NCI-H460 (cell line): ENCODE results near the gene ATG10. TPM values are rescaled to one million over a fixed set of nuclear protein-coding genes. Genes with fewer than 3 reads are reported as not detected.
A peak's percentile ranks its signal among the peaks of the same experiment; 100 is the strongest.
"Not testable (repeated sequence)": the region's sequence is repeated elsewhere in the genome, so short reads cannot be mapped to it uniquely, and the experiment has no call there.

Source experiments
- DNase-seq: peaks from one replicate; pipeline ENCODE4 v3.0.0-alpha.2; 2016; ENCODE audit warnings: low read depth; ENCODE audit errors: extremely low read depth
- total RNA-seq: library from RNA; depleted of rRNA; stranded (reverse); fragments of >200 nt; shearing (Covaris generic); gene quantifications from 2 replicates; pipeline ENCODE4 v1.2.3, GENCODE V29; 2014

ATG10 gene
- total RNA-seq, 1 experiment from 2014 or later, result 9.0 TPM

DNA sequence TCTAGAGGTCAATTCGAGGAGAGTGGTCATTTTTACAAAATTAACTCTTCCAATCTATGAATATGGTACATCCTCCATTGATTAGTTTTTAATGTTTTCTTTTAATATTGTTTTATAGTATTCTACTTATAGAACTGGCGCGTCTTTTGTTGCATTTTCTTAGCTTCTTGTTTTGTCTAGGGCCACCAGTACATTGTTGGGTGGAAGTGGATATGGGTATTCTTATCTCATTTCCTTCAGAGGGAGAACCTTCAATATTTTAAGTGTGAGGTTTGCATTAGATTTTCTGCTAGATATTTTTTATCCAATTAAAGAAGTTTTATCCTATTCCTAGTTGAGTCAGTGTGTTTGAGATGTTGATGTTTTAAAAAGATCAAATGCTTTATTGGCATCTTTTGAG lies 236.5 kb downstream of the ATG10 start:
- no peak for DNase-seq

DNA sequence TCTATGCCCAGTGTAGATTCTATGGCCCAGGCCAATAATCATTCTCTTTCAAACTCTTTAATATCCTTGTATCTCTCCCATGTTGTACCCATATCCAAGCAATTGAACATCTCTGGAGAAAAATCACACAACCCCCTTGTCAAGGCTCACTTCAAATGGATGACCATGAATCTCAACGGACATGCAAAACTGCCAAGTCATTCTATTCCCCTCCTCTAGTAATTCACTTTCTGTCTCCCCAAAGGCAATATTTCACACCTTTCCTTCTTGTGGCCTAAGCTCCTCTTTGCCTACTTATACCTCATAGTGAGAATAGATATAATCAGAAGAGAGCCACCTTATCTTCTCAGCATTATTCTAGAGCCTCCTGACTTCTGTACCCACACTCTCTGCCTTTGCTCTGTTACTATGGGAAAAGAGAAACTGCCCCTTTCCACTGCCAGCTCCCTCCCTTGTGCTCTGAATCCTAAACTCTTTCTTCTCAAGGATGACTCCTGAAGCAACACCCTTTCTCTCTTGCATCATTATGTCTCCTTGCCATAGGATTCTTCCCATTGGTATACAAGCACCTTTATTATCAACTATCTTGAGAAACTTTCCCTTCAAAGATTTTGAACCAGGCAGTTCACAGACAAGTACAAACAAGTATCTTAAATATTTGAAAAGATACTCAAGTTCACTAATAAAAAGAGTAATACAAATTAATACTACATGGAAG lies 240.2 kb downstream of the ATG10 start:
- no peak for DNase-seq

DNA sequence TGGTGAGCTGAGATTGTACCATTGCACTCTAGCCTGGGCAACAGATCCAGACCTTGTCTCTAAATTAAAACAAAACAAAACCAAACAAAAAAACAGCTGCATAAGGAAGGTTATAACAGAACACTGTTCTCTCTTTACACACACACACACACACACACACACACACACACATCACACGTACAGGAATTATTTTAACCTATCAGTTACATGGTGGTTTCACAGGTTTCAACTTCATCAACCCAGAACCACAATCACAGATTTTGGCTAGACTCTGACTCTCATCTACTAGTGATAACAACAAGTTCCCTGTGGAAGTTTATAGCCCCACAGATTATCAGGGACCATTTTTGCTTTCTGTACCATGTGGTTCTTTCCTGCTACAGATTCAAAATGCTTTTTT lies 246.1 kb downstream of the ATG10 start:
- DNase-seq, result no peak

DNA sequence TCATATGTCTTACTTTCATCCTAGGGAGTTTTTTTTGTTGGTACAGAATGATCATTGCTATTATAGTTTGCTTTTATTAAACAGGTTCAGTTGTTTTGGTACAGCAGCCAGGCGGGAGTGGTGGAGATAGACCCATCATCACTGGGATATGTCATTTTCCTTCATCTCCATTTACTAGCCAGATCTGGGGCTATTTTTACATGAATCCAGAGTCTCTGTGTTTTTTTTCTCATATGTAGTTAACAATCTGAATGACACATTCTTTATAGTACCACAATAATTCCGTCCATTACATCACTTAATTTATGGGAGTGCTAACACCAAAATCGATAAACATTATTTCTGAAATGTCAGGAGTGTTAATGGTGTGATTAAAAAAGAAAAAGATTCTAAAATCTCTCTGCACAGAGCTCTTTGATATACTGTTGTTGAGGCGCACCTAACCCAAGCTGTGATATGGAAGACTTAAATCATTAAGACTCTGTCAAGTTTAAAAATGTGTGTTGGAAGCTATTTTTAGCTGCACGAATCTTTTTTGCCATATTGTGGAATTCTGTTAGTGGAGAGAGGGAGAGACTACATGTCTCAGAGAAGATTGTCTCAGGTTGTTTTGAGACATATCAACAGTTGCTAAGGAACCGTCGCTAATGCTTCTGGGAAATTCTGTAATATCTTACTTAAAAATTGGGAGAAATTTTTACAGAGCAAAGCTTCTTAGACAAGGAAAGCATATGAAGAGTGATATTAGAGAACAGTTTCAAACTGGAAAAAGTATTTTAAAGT lies 246.7 kb downstream of the ATG10 start:
- DNase-seq, result no peak

DNA sequence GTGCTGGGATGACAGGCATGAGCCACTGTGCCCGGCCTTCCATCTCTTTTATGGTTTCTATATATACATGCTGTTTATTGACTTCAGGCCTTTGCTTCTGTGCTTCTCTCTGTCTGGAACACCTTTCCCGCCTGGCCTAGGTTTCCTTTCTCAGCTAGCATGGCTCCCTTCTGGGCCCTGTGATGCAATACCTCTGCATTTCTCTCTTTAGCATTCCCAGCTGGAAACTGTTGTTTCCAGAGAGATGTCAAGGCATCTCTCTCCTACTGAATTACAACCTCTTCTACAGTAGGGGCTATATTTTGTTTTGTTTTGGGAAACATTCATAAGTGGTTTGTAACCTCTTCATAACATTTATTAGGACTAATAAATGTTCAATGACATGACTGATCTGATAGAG lies 249.2 kb downstream of the ATG10 start:
- no peak for DNase-seq

DNA sequence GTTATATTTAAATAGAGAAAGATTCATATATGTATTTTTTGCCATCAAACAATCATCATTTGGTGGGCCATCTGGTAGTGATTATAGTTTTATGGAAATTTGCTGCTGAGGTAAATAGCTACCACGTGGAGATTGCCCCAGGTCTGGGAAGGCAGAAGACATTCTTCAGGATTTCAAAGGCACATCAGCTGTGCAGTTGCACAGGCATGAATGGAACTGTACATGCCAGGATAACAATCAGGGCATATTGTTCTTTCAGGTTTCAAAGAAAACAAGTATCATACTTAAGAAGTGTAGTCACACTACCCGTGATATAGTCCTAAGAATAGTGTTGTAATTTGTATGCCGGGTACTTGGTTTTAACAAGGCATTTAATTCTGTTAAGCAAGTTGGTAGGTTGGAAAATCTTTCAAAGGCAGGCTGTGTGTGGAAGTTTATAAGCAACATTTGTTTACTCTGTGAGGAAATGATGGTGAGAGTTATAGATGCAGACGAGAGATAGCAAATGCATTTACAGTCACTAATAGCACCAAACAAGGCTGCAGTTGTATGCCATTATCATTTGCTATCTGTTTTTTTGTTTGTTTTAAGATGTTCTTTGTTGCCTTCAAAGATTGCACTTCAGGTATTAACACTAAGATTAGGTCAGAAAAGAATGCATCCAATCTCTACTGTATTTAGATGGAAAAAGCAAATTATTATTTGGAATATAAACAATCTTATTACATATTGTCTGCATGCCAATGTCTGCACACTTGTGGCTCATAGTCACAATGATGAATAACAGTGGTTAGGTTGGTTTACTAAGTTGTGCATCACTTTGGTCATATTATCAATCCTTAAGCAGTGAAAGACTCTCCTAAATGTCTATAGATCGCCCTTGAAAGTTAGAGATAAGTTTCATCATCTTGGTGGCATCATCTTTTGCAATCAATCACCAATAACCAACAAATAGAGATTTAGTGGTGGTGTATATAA lies 251.1 kb downstream of the ATG10 start:
- DNase-seq, result no peak

DNA sequence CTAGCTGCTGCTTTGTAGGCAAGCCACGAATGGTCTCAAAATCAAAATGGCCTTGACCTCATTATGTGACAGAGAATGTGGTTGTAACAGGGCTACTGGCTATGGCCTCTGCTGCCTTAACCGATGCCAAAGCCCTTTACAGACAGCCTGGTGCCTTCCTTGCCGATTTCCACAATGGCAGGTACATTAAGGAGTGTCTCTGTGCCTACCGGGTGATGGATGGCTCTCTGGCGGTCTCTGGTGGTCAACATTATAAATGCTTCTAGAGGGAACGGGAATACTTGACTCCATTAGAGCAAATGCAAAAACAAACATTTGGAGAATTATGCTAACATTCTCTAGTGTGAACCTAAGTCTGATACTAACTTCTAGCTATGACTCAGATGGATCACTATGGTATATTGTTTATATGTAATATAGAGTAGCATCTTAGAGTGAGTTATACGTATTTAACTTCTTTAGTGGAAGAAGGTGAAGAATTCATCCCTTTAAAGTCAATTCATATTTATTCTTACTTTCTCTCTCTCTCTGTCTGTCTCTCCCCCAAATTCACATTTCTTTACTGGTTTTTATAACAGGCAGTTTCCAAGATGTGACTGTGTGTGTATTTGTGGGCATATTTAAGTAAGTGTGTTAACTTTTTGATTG lies 253.8 kb downstream of the ATG10 start:
- peak; percentile 65 for DNase-seq

DNA sequence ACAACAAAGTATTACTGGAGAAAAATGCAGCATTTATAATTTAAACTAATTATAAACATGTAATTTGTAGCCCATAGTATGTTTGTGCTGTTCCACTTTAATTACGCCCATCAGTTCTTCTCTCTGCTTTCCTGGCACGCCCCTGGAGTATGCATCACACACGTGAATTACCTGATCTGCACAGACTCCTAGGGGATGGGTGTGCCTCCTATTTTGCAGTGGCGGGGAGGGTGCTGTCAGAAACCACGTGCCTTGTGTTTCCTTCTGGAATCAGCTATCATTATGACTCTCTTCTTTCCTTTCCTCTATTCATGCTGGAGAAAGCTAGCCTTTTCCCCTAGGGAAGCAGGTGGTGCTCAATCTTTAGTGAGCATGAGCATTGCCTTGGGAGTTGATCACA lies 263.1 kb downstream of the ATG10 start:
- DNase-seq, result no peak

DNA sequence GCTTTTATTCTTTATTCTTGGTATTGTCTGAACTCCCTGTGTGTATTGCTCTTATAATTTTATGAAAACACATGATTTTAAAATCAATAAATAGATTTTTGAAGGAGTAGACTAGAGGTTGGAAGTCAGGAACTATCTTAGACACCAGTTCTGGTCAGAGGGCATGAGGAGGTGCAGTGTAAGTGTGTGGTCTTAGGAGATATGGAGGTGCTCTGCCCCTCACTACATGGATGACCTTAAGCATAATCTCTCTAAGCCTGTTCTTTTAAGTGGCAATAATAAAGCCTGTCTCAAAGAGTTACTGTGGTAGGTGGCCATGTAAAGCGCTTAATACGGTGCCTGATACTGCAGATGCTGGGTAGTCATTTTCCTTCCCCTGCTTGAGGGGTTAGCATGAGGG lies 272.3 kb downstream of the ATG10 start:
- no peak for DNase-seq

DNA sequence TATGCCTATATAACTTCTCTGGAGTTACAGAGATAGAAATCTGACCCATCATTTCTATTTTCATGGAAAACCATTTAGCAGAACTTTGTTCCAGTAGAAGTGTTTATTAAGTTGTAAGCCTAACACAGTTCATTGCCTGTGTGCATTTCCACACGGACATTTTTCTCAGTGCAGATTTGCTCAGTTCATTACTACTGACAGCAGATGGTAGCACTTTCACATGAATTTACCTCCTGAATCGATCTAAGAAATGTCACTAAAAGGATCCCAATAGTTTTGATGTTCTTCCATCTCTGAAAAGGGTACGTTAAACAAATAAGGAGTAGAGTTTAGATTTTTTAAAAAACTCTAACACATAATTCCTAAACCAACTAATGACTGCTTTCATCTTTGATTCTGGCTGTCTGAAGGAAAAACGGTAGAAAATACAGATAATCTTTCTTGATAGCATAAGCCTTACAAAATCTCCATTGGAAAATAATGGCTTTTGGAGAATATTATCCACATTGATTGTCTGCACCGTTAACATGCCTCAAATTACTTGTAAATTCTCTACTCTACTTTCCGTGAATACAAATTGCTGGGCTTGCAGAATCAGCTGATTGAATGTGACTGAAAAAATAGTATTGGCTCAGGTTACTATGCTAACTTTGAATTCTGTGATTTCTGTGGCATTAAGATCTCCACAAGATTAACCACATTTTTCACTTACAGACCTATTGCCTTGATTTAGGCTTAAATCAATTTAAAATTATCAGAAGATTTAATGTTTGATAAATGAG lies 273.2 kb downstream of the ATG10 start:
- no peak for DNase-seq

DNA sequence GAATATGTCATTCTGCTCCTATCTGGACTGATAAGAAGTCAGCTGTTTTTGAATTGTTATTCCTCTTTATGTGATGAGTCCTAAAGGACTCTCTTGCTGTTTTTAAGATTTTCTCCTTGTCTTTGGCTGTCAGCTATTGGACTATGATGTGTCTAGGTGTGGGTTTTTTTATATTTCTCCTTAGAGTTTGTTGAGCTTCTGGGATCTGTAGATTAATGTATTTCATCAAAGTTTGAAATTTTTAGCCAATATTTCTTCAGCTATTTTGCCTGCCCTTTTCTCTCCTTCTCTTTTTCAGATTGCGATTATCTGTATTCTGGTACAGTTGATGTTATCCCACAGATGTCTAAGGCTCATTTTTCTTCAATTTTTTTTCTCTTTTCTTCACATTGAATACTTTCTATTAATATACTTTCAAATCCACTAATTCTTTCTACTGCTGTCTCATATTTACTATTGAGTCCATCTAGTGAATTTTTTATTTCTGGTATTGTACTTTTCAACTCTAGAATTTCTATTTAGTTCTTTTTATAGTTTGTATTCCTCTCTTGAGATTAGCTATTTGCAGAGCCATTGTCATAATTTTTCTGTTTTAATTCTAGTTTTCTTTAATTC lies 275.2 kb downstream of the ATG10 start:
- DNase-seq, result no peak

DNA sequence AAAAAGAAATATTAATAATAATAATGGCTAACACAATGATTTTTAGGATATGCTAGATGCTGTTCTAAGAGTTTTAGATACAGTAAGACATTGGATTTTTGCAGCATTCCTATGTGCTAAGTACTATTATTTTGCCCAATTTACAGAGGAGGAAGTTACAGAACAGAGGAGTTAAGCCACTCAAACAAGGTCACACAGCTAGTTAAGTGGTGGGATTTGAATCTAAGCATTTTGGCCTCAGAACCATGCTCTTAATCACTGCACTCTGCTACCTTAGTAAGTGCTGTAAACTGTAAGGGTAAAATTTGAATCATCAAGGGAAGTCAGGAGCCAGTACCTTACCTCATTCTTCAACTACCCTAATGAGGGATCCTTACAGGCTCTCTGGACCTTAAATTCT lies 280.9 kb downstream of the ATG10 start:
- DNase-seq, result no peak

DNA sequence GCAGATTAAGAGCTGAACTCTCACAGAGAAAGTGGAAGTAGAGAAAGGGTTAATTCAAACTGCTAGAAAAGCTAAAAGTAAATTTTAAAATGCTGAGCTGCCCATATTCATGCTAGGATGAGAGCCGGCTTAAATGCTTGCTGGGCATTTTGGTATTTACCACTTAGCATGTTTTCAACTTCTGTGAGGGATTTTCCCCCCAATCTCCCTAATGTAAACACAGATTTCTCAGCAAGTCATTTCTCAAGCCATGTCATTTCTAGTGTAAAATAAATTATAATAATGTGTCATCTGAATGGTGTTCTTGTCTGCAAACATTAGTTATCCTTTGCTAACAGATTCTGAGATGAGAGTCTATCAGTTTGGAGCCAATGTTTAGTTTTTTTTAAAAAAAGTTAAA lies 284.0 kb downstream of the ATG10 start:
- DNase-seq, result no peak

DNA sequence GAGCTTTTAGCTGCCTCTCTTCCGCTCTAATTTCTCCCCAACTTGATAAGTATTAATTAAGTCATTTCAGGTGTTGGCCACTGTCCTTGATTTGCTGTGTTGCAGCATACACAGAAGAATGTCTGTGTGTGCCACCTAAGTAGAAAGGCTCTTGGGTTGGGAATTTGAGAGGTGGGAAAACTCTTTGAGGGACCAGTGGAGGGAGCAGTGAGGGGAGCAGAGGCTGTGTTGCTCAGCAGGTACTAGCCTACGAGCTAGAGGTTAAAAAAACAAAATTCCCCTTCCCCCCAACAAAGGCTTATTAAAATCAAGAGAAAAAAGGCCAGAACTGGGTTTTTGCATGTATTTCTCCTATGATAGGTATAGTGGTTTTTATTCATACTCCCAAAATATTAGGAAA lies 285.4 kb downstream of the ATG10 start:
- no peak for DNase-seq

DNA sequence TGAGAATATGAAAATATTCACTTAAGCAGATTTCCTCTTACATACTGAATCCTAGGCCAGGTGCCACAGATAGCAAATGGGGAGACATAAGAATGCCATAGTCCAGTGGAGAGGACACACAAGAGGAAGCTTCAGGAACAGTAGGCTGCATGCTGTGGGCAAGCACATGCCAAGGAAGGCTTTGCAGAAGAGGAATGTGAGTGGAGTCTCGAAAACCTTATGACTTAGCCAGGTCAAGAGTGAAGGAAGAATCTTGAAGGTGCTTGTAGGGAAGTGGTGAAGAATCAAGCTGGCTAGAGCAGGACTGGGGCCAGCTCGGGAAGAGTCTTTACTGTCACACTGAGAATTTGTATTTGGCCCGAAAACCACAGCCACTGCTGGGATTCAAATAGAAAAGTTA lies 285.9 kb downstream of the ATG10 start:
- no peak for DNase-seq

DNA sequence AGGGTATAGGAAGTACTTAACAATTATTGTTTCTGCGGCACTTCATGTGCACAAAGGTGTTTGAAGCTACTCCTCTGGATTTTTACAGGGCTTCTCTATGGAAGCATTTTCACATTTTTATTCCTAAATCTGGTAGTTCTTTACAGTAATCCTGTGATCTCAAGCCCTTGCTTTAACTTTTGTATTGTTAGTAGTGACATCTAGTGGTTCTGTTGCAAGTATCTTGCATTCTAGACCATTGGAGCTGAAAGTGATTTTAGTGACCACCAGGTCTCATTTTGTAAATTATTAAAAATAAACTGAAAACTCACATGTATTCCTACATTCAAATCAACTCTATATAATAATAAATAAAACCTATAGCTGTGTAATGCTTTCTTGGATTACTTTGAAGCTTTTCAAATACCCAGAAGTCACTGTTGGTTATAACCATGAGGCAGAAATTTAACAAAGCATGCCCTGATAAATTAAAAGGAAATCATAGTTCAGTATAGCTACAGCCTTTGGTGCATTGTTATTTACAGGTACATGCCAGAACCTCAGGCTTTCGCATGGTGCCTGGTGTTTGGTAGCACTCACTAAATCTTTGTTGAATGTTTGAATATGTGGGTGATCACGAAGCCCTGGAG lies 287.5 kb downstream of the ATG10 start:
- DNase-seq, result no peak

DNA sequence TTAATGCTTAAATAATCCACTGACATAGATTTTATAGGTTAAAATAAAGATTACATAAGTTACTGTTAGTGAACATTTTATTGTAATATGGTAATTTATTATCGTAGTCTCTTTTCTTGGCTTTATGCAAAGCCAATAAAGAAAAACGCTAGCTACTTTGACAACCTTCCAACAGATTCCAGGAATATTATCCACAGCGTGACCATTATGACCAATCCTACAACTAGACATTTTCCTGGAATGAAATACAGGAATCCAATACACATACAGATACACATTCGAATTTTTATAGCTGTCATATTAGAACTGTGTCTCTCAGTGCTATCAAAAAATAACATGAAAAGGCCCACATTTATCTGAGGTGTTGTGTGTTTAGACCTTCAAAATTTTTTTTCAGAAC lies 293.2 kb downstream of the ATG10 start:
- DNase-seq, result no peak

DNA sequence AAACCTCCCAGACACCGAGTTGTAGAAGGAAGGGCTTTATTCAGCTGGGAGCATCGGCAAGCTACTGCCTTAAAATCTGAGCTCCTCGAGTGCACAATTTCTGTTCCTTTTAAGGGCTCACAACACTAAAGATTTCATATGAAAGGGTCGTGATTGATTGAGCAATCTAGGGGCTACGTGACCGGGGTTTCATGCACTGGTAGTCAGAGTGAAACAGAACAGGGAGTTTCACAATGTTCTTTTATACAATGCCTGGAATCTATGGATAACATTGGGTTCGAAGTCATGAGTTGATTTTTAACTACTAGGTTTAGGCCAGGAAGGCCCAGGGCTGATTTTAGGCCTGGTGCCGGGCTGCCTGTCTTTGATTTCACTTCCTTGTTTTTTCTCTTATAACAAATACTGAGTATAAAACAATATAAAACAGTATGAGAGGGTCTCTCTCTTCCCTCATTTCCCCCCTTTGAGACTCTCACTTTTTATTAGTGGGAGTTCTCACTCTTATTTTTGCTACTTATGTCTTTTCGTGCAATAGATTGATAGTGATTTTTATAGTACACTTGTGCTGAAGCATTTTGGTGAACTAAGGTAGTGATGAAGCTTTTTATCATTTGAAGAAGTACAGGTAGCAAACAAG lies 295.6 kb downstream of the ATG10 start:
- not testable (repeated sequence) for DNase-seq
